UCSD-AML1 (cell line): ENCODE measurements around the gene TPP1.
A peak's percentile ranks its signal among the peaks of the same experiment; 100 is the strongest.

Experiments used
- DNase-seq: peaks from one replicate; lab custom pipeline; 2025; ENCODE audit not compliant: unreplicated experiment; lab: John Stamatoyannopoulos, UW

Gene TPP1

GRCh38 chr11:6647836-6648235, 28.6 kb upstream of the TPP1 start:
- DNase-seq = no peak

GRCh38 chr11:6646918-6647679, 27.9 kb upstream of the TPP1 start:
- DNase-seq = peak; percentile 84

- DNase-seq = no peak
Measured at GRCh38 chr11:6646576-6646917, 27.3 kb upstream of the TPP1 start.

- peak; percentile 61 for DNase-seq
Measured at GRCh38 chr11:6646071-6646470, 26.8 kb upstream of the TPP1 start.

- no peak for DNase-seq
Measured at GRCh38 chr11:6642957-6643356, 23.7 kb upstream of the TPP1 start.

- DNase-seq = no peak
Measured at GRCh38 chr11:6640985-6641701, 21.9 kb upstream of the TPP1 start.

GRCh38 chr11:6640036-6640984, 21.1 kb upstream of the TPP1 start:
- no peak for DNase-seq

GRCh38 chr11:6638429-6638828, 19.2 kb upstream of the TPP1 start:
- no peak for DNase-seq

GRCh38 chr11:6637871-6638270, 18.6 kb upstream of the TPP1 start:
- no peak for DNase-seq

- no peak for DNase-seq
Measured at GRCh38 chr11:6636480-6636879, 17.3 kb upstream of the TPP1 start.

- peak; percentile 69 for DNase-seq
Measured at GRCh38 chr11:6635082-6635932, 16.1 kb upstream of the TPP1 start.

- DNase-seq = no peak
Measured at GRCh38 chr11:6634534-6634933, 15.3 kb upstream of the TPP1 start.

- DNase-seq = no peak
Measured at GRCh38 chr11:6633422-6634408, 14.5 kb upstream of the TPP1 start.

GRCh38 chr11:6632116-6633073, 13.2 kb upstream of the TPP1 start:
- DNase-seq = no peak

GRCh38 chr11:6631361-6631890, 12.2 kb upstream of the TPP1 start:
- no peak for DNase-seq

GRCh38 chr11:6630632-6631291, 11.5 kb upstream of the TPP1 start:
- no peak for DNase-seq

GRCh38 chr11:6629892-6630631, 10.8 kb upstream of the TPP1 start:
- DNase-seq = no peak
